A673 (cell line): ENCODE results near the gene EVA1A. TPM values are rescaled to one million over a fixed set of nuclear protein-coding genes. Genes with fewer than 3 reads are reported as not detected.

Experiments used
- BruUV-seq: library from RNA; stranded (reverse); fragments of 400-500 nt; replicated peaks from 2 replicates; lab custom pipeline; 2021; lab: Mats Ljungman, UMichigan
- CTCF ChIA-PET: fragments of 300-600 bp; sonication (Branson Sonifier 250); formaldehyde crosslinking; loops from one replicate; lab custom pipeline; 2022; ENCODE audit warnings: antibody characterized with exemption; lab: Charles Lee
- POLR2A ChIA-PET: fragments of 300-600 bp; sonication (Branson Sonifier 250); formaldehyde crosslinking; loops from one replicate; lab custom pipeline; 2022; ENCODE audit warnings: antibody characterized with exemption; ENCODE audit not compliant: low non-redundant PET; lab: Charles Lee
- DNase-seq: peaks from one replicate; pipeline ENCODE4 v3.0.0-alpha.2; 2015; ENCODE audit warnings: low spot score
- H3K27ac ChIP-seq: fragments of 200-600 bp; sonication (generic); 2 replicates; pipeline ENCODE4 v1.5.1; 2016; ENCODE audit warnings: mixed run types, low read depth, mild to moderate bottlenecking, mixed read lengths, antibody characterized with exemption, low read length; ENCODE audit not compliant: poor library complexity, severe bottlenecking
- H3K27me3 ChIP-seq: fragments of 200-600 bp; sonication (generic); replicated peaks from 2 replicates; pipeline ENCODE4 v1.6.1; 2017; ENCODE audit warnings: mixed run types, low read depth, mild to moderate bottlenecking, mixed read lengths, antibody characterized with exemption, low read length; ENCODE audit not compliant: insufficient read depth, poor library complexity
- H3K36me3 ChIP-seq: fragments of 200-600 bp; sonication (generic); 2 replicates; pipeline ENCODE4 v1.6.1; 2016; ENCODE audit warnings: mixed run types, mild to moderate bottlenecking, mixed read lengths, antibody characterized with exemption, low read length; ENCODE audit not compliant: insufficient read depth, poor library complexity, severe bottlenecking
- H3K4me1 ChIP-seq: fragments of 200-600 bp; sonication (generic); 2 replicates; pipeline ENCODE4 v1.6.1; 2017; ENCODE audit warnings: mixed run types, mild to moderate bottlenecking, mixed read lengths, antibody characterized with exemption, low read length; ENCODE audit not compliant: insufficient read depth, poor library complexity, severe bottlenecking
- H3K4me3 ChIP-seq: fragments of 200-600 bp; sonication (generic); 2 replicates; pipeline ENCODE4 v1.5.1; 2016; ENCODE audit warnings: low read depth, mixed run types, mild to moderate bottlenecking, mixed read lengths, low read length; ENCODE audit not compliant: poor library complexity, severe bottlenecking
- H3K9me3 ChIP-seq: fragments of 200-600 bp; sonication (generic); 2 replicates; pipeline ENCODE4 v1.6.1; 2016; ENCODE audit warnings: mixed run types, low read depth, mild to moderate bottlenecking, mixed read lengths, antibody characterized with exemption, low read length; ENCODE audit not compliant: poor library complexity, severe bottlenecking
- EZH2 ChIP-seq: fragments of 200-600 bp; sonication (generic); IDR thresholded peaks from 2 replicates; pipeline ENCODE4 v1.6.1; 2017; ENCODE audit warnings: borderline replicate concordance, low read depth, mild to moderate bottlenecking, mixed read lengths, antibody characterized with exemption, low read length; ENCODE audit not compliant: poor library complexity, severe bottlenecking
- intact Hi-C: fragments of 100-400 bp; cut with micrococcal nuclease; formaldehyde crosslinking; loops from one replicate; pipeline ENCODE4 v1.10.0; 2022; ENCODE audit not compliant: unreplicated experiment
- total RNA-seq: library from RNA; stranded (reverse); gene quantifications from 2 replicates; pipeline ENCODE4 v1.2.3, GENCODE V29; 2021
- TF ChIP-seq, protein P1 (sequence below): fragments of 300-800, 200-600 bp; sonication (generic); conservative IDR thresholded peaks from 2 replicates; pipeline ENCODE4 v1.5.1; 2017; ENCODE audit warnings: low read depth, mild to moderate bottlenecking, antibody characterized with exemption, low read length, moderate library complexity, mixed read lengths

EVA1A gene
- total RNA-seq, 1 experiment from 2014 or later = 4.3 TPM

GRCh38 chr2:75528221-75528977, 32.3 kb downstream of the EVA1A start:
- Histone ChIP-seq H3K4me3 (no peak overlapping the region), H3K4me1 (no peaks in the 10 kb centered on the region), H3K27me3 (no peaks in the 10 kb centered on the region), H3K27ac (no peak overlapping the region), H3K9me3 (no peaks in the 10 kb centered on the region), H3K36me3 (no peaks in the 10 kb centered on the region)
- ChIA-PET POLR2A (no interaction called here), CTCF (no interaction called here)
- BruUV-seq = no TSS peak
- DNase-seq = peak; percentile 28
- intact Hi-C loops = no loop called here
- TF ChIP-seq EZH2 = no peak
- TF ChIP-seq, protein P1, sequence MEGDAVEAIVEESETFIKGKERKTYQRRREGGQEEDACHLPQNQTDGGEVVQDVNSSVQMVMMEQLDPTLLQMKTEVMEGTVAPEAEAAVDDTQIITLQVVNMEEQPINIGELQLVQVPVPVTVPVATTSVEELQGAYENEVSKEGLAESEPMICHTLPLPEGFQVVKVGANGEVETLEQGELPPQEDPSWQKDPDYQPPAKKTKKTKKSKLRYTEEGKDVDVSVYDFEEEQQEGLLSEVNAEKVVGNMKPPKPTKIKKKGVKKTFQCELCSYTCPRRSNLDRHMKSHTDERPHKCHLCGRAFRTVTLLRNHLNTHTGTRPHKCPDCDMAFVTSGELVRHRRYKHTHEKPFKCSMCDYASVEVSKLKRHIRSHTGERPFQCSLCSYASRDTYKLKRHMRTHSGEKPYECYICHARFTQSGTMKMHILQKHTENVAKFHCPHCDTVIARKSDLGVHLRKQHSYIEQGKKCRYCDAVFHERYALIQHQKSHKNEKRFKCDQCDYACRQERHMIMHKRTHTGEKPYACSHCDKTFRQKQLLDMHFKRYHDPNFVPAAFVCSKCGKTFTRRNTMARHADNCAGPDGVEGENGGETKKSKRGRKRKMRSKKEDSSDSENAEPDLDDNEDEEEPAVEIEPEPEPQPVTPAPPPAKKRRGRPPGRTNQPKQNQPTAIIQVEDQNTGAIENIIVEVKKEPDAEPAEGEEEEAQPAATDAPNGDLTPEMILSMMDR = no peak

DNA sequence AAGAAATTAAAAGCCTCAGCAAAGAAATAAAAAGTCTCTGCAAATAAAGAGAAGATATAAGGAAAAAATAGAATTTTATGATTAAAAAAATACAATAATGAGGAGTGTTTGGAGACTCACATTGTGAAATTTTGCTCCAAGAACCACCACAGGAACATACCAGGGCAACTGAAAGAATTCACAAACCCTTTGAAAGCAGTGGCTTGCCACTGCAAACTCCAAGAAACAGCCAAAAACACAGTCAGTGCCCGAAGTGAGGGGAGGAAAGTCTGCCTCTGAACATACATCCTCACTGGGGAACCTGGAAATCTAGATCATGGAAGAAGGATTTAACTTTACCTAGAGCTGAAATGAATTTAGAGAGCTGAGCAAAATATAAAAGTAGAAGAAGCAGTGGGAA, 33.1 kb downstream of the EVA1A start:
- no peak overlapping the region for H3K4me3 ChIP-seq
- no peak for DNase-seq
- intact Hi-C loops = no loop called here
- no peak overlapping the region for H3K27ac ChIP-seq
- ChIA-PET POLR2A (no interaction called here), CTCF (no interaction called here)
- no peaks in the 10 kb centered on the region for H3K4me1 ChIP-seq
- BruUV-seq = no TSS peak
- no peaks in the 10 kb centered on the region for H3K9me3 ChIP-seq
- H3K27me3 ChIP-seq = no peaks in the 10 kb centered on the region
- H3K36me3 ChIP-seq = no peaks in the 10 kb centered on the region
- no peak for TF ChIP-seq EZH2
- TF ChIP-seq, protein P1 = no peak

GRCh38 chr2:75526842-75527241, 33.9 kb downstream of the EVA1A start:
- H3K36me3 ChIP-seq = no peaks in the 10 kb centered on the region
- no peak for DNase-seq
- H3K4me1 ChIP-seq = no peaks in the 10 kb centered on the region
- intact Hi-C loops = no loop called here
- H3K27me3 ChIP-seq = no peaks in the 10 kb centered on the region
- H3K27ac ChIP-seq = no peak overlapping the region
- no peak overlapping the region for H3K4me3 ChIP-seq
- TF ChIP-seq, protein P1 = no peak
- TF ChIP-seq EZH2 = no peak
- ChIA-PET POLR2A (no interaction called here), CTCF (no interaction called here)
- no peaks in the 10 kb centered on the region for H3K9me3 ChIP-seq
- BruUV-seq = no TSS peak
